ENCODE results near the gene SAMSN1. TPM values are rescaled to one million over a fixed set of nuclear protein-coding genes. Genes with fewer than 3 reads are reported as not detected.

SAMSN1 gene
- total and polyA plus RNA-seq, 9 of the 15 experiments (the other 6 are each of a cell fraction or from before 2014, with no cell fraction given): 101 to 223 (median 159) TPM

DNA sequence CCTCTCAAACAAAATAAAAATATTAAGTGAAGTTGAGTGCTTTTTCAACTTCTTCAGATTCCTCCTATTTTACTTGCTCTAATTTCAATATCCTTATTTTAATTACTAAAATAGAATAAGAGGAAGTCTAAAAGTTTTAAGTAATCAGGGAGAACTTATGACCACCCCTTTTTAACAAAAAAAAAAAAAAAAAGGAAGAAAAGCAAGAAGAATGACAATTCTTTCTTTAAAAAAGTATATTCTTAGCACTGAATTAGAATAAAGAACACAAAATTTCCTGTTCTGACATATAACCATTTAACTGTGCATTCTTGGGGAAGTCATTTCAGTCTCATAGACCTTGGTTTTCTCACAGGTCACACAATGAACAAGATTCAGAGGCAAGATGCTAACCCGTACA, 46.8 kb downstream of the SAMSN1 start:
- in situ Hi-C loops (cut with MboI) (no loop called here), intact Hi-C loops (cut with micrococcal nuclease) (no loop called here)
- ChIA-PET CTCF (ENCODE audit: low intra/inter-chr PET ratio) (no interaction called here), POLR2A (no interaction called here)
- no peak overlapping the region for H3K27ac ChIP-seq (ENCODE audit: extremely low read depth, low read depth, low read length)
- no peaks in the 10 kb centered on the region for H3K9me3 ChIP-seq (replicated peaks; ENCODE audit: control insufficient read depth, insufficient read depth, low read depth, low read length)
- H3K9ac ChIP-seq (ENCODE audit: insufficient read depth in 1 of 2, low read depth in 2 of 2, low read length in 2 of 2): no peak overlapping the region
- H3K4me3 ChIP-seq: no peak overlapping the region
- WGBS (ENCODE audit: insufficient coverage, low coverage, missing lambda C conversion rate): 84% methylated on average over 1 of the region's 1 CpG
- H2AFZ ChIP-seq (ENCODE audit: low read depth, low read length): no peak overlapping the region
- H3K4me1 ChIP-seq (replicated peaks in 1 of 2; ENCODE audit: control insufficient read depth in 2 of 2, insufficient read depth in 2 of 2, low read length in 2 of 2): peaks cover 3 to 4% of the 10 kb centered on the region in 2 experiments; a peak in 2 of 5 replicates
- no peaks in the 10 kb centered on the region for H3K27me3 ChIP-seq (ENCODE audit: control insufficient read depth in 2 of 2, insufficient read depth in 2 of 2, low read length in 2 of 2)
- FAIRE-seq: no peak
- TF ChIP-seq HDGF (IDR thresholded peaks at IDR 0.05) (no peak), HLTF (IDR thresholded peaks at IDR 0.05) (no peak), HDAC1 (IDR thresholded peaks at IDR 0.05) (no peak), ZC3H4 (CRISPR knock-in tag; IDR thresholded peaks at IDR 0.05; ENCODE audit: borderline replicate concordance) (no peak), CSDE1 (IDR thresholded peaks at IDR 0.05) (no peak), BACH1 (tag; IDR thresholded peaks at IDR 0.05) (no peak), HOXB6 (CRISPR knock-in tag; IDR thresholded peaks at IDR 0.05; ENCODE audit: borderline replicate concordance) (no peak)
- TF ChIP-seq, protein P1, sequence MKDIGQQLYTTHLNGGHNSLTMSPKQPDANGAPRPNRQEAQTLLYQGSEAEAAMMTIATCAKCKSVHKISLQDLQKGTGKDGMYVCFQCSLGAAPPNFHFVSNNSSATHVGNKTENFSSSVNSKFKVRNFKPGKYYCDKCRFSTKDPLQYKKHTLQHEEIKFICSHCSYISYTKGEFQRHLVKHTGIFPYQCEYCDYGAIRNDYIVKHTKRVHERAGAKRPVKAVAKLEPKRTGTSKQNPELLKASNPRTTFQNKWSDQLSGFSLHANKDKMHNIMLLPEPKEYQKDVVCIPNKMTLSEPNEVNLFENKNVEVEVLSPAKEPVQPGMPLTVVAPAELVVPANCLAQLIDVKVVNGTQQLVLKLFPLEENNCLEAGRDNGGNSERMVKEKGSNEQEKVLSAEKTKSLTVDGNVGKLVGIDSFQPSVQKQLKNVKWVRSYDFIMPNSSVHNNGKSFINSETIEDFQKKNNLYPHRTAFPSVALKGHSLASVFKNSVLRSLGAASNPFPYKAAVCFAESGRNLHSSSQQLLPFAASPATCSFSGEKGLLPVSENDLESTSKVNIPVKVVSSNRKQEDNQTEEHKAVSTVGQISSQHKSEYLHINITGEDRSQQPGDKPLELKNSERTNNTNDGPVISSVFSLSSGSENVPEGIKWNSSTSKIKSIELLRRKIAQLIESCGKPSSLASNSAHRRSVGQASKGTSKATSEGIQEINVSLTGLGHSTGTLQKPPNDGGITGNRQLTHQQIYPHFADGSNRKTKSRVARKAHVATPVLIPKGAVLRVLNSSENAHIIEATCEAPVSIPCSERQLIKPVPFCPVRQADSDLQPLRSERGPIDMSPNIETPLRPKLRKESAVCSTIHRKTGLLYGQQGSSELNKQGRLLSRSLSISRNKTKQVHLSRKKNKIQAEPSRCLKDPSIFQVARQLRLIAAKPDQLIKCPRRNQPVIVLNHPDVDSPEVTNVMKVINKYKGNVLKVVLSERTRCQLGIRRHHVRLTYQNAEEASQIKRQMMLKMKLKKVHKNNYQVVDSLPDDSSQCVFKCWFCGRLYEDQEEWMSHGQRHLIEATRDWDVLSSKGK (CRISPR knock-in tag; IDR thresholded peaks at IDR 0.05): no peak
- TF ChIP-seq, protein P2, sequence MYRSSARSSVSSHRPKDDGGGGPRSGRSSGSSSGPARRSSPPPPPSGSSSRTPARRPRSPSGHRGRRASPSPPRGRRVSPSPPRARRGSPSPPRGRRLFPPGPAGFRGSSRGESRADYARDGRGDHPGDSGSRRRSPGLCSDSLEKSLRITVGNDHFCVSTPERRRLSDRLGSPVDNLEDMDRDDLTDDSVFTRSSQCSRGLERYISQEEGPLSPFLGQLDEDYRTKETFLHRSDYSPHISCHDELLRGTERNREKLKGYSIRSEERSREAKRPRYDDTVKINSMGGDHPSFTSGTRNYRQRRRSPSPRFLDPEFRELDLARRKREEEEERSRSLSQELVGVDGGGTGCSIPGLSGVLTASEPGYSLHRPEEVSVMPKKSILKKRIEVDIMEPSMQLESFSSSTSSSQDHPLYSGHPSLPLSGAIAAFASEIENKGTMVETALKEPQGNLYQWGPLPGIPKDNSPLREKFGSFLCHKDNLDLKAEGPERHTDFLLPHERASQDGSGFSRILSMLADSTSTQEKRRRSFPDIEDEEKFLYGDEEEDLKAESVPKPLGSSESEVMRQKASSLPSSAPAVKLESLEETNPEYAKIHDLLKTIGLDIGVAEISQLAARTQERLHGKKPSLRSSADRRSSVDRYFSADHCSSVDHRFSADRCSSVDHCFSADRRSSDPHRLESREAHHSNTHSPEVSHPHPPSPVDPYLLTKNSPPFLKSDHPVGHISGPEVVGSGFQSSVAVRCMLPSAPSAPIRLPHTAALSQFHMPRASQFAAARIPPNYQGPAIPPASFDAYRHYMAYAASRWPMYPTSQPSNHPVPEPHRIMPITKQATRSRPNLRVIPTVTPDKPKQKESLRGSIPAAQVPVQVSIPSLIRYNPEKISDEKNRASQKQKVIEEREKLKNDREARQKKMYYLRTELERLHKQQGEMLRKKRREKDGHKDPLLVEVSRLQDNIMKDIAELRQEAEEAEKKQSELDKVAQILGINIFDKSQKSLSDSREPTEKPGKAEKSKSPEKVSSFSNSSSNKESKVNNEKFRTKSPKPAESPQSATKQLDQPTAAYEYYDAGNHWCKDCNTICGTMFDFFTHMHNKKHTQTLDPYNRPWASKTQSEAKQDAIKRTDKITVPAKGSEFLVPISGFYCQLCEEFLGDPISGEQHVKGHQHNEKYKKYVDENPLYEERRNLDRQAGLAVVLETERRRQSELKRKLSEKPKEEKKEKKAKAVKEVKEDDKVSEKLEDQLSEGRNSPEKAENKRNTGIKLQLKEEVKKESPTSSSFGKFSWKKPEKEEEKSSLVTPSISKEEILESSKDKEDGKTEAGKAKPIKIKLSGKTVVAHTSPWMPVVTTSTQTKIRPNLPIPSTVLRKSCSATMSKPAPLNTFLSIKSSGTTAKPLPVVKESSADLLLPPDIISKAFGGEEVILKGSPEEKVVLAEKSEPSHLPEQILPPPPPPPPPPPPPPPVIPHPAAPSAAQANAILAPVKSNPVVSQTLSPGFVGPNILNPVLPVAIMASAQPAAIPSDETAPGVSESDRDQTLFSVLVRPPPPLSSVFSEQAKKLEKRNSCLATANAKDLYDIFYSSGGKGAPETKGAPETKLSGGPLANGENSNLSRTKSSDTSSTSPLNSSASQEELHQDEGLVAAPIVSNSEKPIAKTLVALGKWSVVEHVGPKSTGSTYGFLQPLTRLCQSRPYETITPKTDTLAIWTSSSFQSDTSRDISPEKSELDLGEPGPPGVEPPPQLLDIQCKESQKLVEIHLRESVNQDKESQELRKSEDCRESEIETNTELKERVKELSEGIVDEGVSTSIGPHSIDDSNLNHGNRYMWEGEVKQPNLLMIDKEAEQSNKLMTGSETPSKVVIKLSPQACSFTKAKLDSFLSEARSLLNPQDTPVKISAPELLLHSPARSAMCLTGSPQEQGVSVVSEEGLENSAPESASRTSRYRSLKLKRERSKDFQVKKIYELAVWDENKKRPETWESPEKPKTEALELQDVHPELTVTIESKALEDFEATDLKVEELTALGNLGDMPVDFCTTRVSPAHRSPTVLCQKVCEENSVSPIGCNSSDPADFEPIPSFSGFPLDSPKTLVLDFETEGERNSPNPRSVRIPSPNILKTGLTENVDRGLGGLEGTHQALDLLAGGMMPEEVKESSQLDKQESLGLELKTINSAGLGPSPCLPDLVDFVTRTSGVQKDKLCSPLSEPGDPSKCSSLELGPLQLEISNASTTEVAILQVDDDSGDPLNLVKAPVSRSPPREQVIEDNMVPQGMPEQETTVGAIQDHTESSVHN (IDR thresholded peaks at IDR 0.05; ENCODE audit: borderline replicate concordance in 1 of 2, low read depth in 1 of 2): no peak
- H3K79me2 ChIP-seq (ENCODE audit: control insufficient read depth, insufficient read depth, low read length): peaks cover 75% of the 10 kb centered on the region
- DNase-seq (ENCODE audit: extremely low read depth in 1 of 4, low spot score in 3 of 4): no peak
- no TSS peak for BruUV-seq (replicated peaks)
- H4K20me1 ChIP-seq (replicated peaks; ENCODE audit: control insufficient read depth, insufficient read depth, low read length): no peaks in the 10 kb centered on the region
- no peak overlapping the region for H3K4me2 ChIP-seq (ENCODE audit: insufficient read depth, low read length)
- ATAC-seq: no peak
- no peaks in the 10 kb centered on the region for H3K9me1 ChIP-seq (ENCODE audit: control insufficient read depth, insufficient read depth, low read length)
- peaks cover 100% of the 10 kb centered on the region for H3K36me3 ChIP-seq (ENCODE audit: control insufficient read depth, insufficient read depth, low read length)

Data from K562 (cell line).